HepG2 (cell line): ENCODE measurements around the gene MICAL3. TPM values are rescaled to one million over a fixed set of nuclear protein-coding genes. Genes with fewer than 3 reads are reported as not detected.

Source experiments
- ATAC-seq: fragments of 200-7000 bp; cut with Tn5 transposase; 3 replicates; pipeline ENCODE4 v1.9.1; 2020; ENCODE audit warnings: mild to moderate bottlenecking, moderate library complexity
- BruUV-seq: library from RNA; stranded (reverse); fragments of 400-500 nt; replicated peaks from 2 replicates; lab custom pipeline; 2021; lab: Mats Ljungman, UMichigan
- CTCF ChIA-PET: fragments of 300-600 bp; formaldehyde crosslinking; extraction: SDS; loops from one replicate; lab custom pipeline; 2021; ENCODE audit warnings: low total read pairs, inconsistent platforms, low intra/inter-chr PET ratio; lab: Yijun Ruan, JAX
- POLR2A ChIA-PET: fragments of 350-600 bp; sonication (Branson Sonifier 250); formaldehyde crosslinking; loops from one replicate; lab custom pipeline; 2020; ENCODE audit warnings: antibody characterized with exemption, inconsistent platforms; lab: Yijun Ruan, JAX
- DNase-seq: peaks from one replicate; pipeline ENCODE4 v3.0.0-alpha.2; 2015; ENCODE audit warnings: low spot score
- FAIRE-seq: peaks from 3 replicates; lab custom pipeline; 2011; peaks lifted over from hg19 to GRCh38; lab: Jason Lieb, UNC
- H2AFZ ChIP-seq: one replicate; pipeline ENCODE4 v1.6.1; 2011; ENCODE audit warnings: low read length, inconsistent platforms
- H3K27ac ChIP-seq: fragments of 300-600 bp; 3 replicates; pipeline ENCODE4 v1.8.0; 2011; ENCODE audit warnings: mixed run types, mild to moderate bottlenecking, mixed read lengths, low read length, inconsistent platforms; ENCODE audit not compliant: insufficient read depth; ENCODE audit errors: extremely low read length
- H3K27me3 ChIP-seq, 2 experiments: fragments of 200-600 bp in 1 of 2; 2 replicates in 1 of 2; 3 replicates in 1 of 2; pipeline versions ENCODE4 v1.6.0 to v1.8.0; 2011; ENCODE audit warnings: low read length in 2 of 2, mild to moderate bottlenecking in 2 of 2, moderate library complexity in 2 of 2, inconsistent platforms in 1 of 2; ENCODE audit not compliant: insufficient read depth in 2 of 2, control insufficient read depth in 1 of 2
- H3K36me3 ChIP-seq, 2 experiments: fragments of 200-600 bp in 1 of 2; replicated peaks in 1 of 2; 2 replicates in 1 of 2; 3 replicates in 1 of 2; pipeline versions ENCODE4 v1.5.1 to v1.8.0; 2011; ENCODE audit warnings: low read length in 2 of 2, inconsistent platforms in 1 of 2; ENCODE audit not compliant: insufficient read depth in 2 of 2, control insufficient read depth in 1 of 2
- H3K4me1 ChIP-seq: 2 replicates; pipeline ENCODE4 v1.5.1; 2012; ENCODE audit warnings: low read length, inconsistent platforms; ENCODE audit not compliant: insufficient read depth
- H3K4me2 ChIP-seq: 2 replicates; pipeline ENCODE4 v1.6.0; 2011; ENCODE audit warnings: low read depth, low read length, inconsistent platforms
- H3K4me3 ChIP-seq, 3 experiments: fragments of 200-600 bp in 1 of 3; sonication (generic), shearing (Covaris generic) in 1 of 3; replicated peaks in 1 of 3; 2 replicates each; pipeline ENCODE4 v1.5.1; 2011 to 2016; ENCODE audit warnings: low read length in 3 of 3, inconsistent platforms in 2 of 3, low read depth in 2 of 3, mild to moderate bottlenecking in 2 of 3, control low read depth in 1 of 3, mixed read lengths in 1 of 3; ENCODE audit not compliant: insufficient read depth in 1 of 3
- H3K79me2 ChIP-seq: one replicate; pipeline ENCODE4 v1.6.1; 2011; ENCODE audit warnings: low read length, inconsistent platforms; ENCODE audit not compliant: insufficient read depth
- H3K9ac ChIP-seq: 2 replicates; pipeline ENCODE4 v1.6.0; 2011; ENCODE audit warnings: mild to moderate bottlenecking, low read depth, low read length, inconsistent platforms; ENCODE audit not compliant: insufficient read depth
- H3K9me3 ChIP-seq: 2 replicates; pipeline ENCODE4 v1.5.1; 2012; ENCODE audit warnings: mild to moderate bottlenecking, low read length
- H4K20me1 ChIP-seq: 2 replicates; pipeline ENCODE4 v1.6.0; 2011; ENCODE audit warnings: inconsistent platforms, mild to moderate bottlenecking, low read length, moderate library complexity; ENCODE audit not compliant: insufficient read depth
- AKNA ChIP-seq: sonication (generic); formaldehyde crosslinking; IDR thresholded peaks from 2 replicates; pipeline ENCODE4 v1.4.0; 2020; ENCODE audit warnings: missing genetic modification reagents, borderline replicate concordance
- ATF4 ChIP-seq, 2 experiments: fragments of 450-650 bp in 1 of 2; sonication (generic) in 1 of 2; formaldehyde crosslinking; IDR thresholded peaks; 2 replicates each; pipeline versions ENCODE4 v1.5.0 to v1.8.0; 2020 to 2022; ENCODE audit warnings: mild to moderate bottlenecking in 1 of 2, missing genetic modification reagents in 1 of 2
- IRF1 ChIP-seq: sonication (generic); formaldehyde crosslinking; IDR thresholded peaks from 2 replicates; pipeline ENCODE4 v1.4.0; 2020; ENCODE audit warnings: low read depth, mild to moderate bottlenecking, missing genetic modification reagents
- MLLT10 ChIP-seq: sonication (generic); formaldehyde crosslinking; IDR thresholded peaks from 2 replicates; pipeline ENCODE4 v1.4.0; 2020; ENCODE audit warnings: missing genetic modification reagents
- MNT ChIP-seq: fragments of 450-650 bp; IDR thresholded peaks from 2 replicates; pipeline ENCODE4 v1.6.1; 2016
- RFXAP ChIP-seq: sonication (generic); formaldehyde crosslinking; IDR thresholded peaks from 2 replicates; pipeline ENCODE4 v1.4.0; 2020; ENCODE audit warnings: missing genetic modification reagents, borderline replicate concordance
- TBX3 ChIP-seq: fragments of 450-650 bp; IDR thresholded peaks from 2 replicates; pipeline ENCODE4 v1.6.1; 2017; ENCODE audit warnings: antibody characterized with exemption, mild to moderate bottlenecking, inconsistent platforms, borderline replicate concordance
- ZBTB20 ChIP-seq: sonication (generic); formaldehyde crosslinking; IDR thresholded peaks from 2 replicates; pipeline ENCODE4 v1.8.1; 2023; ENCODE audit warnings: missing genetic modification reagents, low read depth, mild to moderate bottlenecking, borderline replicate concordance
- ZNF24 ChIP-seq: fragments of 450-650 bp; IDR thresholded peaks from 2 replicates; pipeline ENCODE4 v1.6.1; 2017; ENCODE audit warnings: antibody characterized with exemption, mild to moderate bottlenecking
- ZNF33A ChIP-seq: sonication (generic); formaldehyde crosslinking; IDR thresholded peaks from 2 replicates; pipeline ENCODE4 v1.5.1; 2020; ENCODE audit warnings: missing genetic modification reagents, mild to moderate bottlenecking, moderate library complexity, borderline replicate concordance
- ZNF556 ChIP-seq: sonication (generic); formaldehyde crosslinking; IDR thresholded peaks from 2 replicates; pipeline ENCODE4 v1.4.0; 2020; ENCODE audit warnings: mild to moderate bottlenecking, missing genetic modification reagents, borderline replicate concordance
- ZNF614 ChIP-seq: IDR thresholded peaks from 2 replicates; pipeline ENCODE4 v1.6.1; 2018; ENCODE audit warnings: missing biosample characterization, missing genetic modification reagents, inconsistent platforms, borderline replicate concordance
- ZNF781 ChIP-seq: sonication (generic); formaldehyde crosslinking; IDR thresholded peaks from 2 replicates; pipeline ENCODE4 v1.5.1; 2020; ENCODE audit warnings: borderline replicate concordance, mild to moderate bottlenecking, missing genetic modification reagents; ENCODE audit errors: not compliant biosample characterization
- WGBS: methylation state at CpG from one replicate; pipeline ENCODE4 v1.1.6; 2017; ENCODE audit warnings: low lambda C conversion rate; 5-methylcytosine and 5-hydroxymethylcytosine counted together
- in situ Hi-C: cut with HindIII; loops from 2 replicates; pipeline ENCODE4 v1.10.0; 2017; ENCODE audit warnings: low pct_unique_long_range_greater_than_20kb; ENCODE audit not compliant: extremely low pct_ligation_motif_present
- intact Hi-C: fragments of 100-400 bp; cut with micrococcal nuclease; formaldehyde crosslinking; loops from one replicate; pipeline ENCODE4 v1.10.0; 2022; ENCODE audit not compliant: unreplicated experiment
- polyA plus RNA-seq, 8 experiments: library from polyadenylated mRNA; depleted of rRNA in 3 of 8; stranded (reverse) in 7 of 8; unstranded in 1 of 8; fragments of >200 nt; fragmentation: Illumina TruSeq in 4 of 8; extraction: Trizol in 4 of 8; gene quantifications; 2 replicates each; pipeline versions ENCODE4 v1.2.1 to v1.2.3, GENCODE V29; 2011 to 2016; ENCODE audit warnings: low read depth in 4 of 8, missing spikeins in 1 of 8, mixed read lengths in 1 of 8; ENCODE audit not compliant: insufficient read depth in 1 of 8
- total RNA-seq, 5 experiments: library from RNA; depleted of rRNA; stranded (reverse); fragments of >200 nt; fragmentation: Illumina TruSeq; extraction: Trizol; gene quantifications; 2 replicates each; pipeline ENCODE4 v1.2.3, GENCODE V29; 2016; ENCODE audit warnings: low read depth in 1 of 5

The MICAL3 gene
- total and polyA plus RNA-seq, 2 of the 13 experiments (the other 11 are each of a cell fraction or from before 2014, with no cell fraction given): 5.3 to 12.5 TPM

GRCh38 chr22:17807578-17808410 is 216.6 kb downstream of the MICAL3 start:
- Histone ChIP-seq H3K9me3 (no peaks in the 10 kb centered on the region), H3K4me2 (no peak overlapping the region)

More at GRCh38 chr22:17807578-17808410, 216.6 kb downstream of the MICAL3 start:
- DNase-seq (no peak), ATAC-seq (no peak), FAIRE-seq (no peak)
- no peak overlapping the region for H3K27ac ChIP-seq
- no peaks in the 10 kb centered on the region for H3K4me1 ChIP-seq
- intact Hi-C loops (no loop called here), in situ Hi-C loops (no loop called here)
- no peaks in the 10 kb centered on the region for H4K20me1 ChIP-seq
- H3K79me2 ChIP-seq: no peaks in the 10 kb centered on the region
- 91% methylated on average over 10 of the region's 18 CpGs for WGBS
- TF ChIP-seq RFXAP: no peak
- TF ChIP-seq ZBTB20 (CRISPR knock-in tag): no peak
- TF ChIP-seq ZNF33A (CRISPR knock-in tag): no peak
- no peak for TF ChIP-seq TBX3
- no peak for TF ChIP-seq ATF4 (CRISPR knock-in tag; IDR thresholded peaks at IDR 0.05)
- TF ChIP-seq ZNF24: no peak
- no peak for TF ChIP-seq MNT
- no peak for TF ChIP-seq ZNF781 (CRISPR knock-in tag)
- TF ChIP-seq ZNF614 (CRISPR knock-in tag): no peak
- TF ChIP-seq ZNF556 (CRISPR knock-in tag): no peak
- TF ChIP-seq AKNA (CRISPR knock-in tag): no peak
- no peak for TF ChIP-seq MLLT10 (CRISPR knock-in tag)
- TF ChIP-seq IRF1 (CRISPR knock-in tag): no peak
- H3K9ac ChIP-seq: no peak overlapping the region
- ChIA-PET POLR2A (no interaction called here), CTCF (no interaction called here)
- no peaks in the 10 kb centered on the region for H3K27me3 ChIP-seq
- BruUV-seq: no TSS peak
- no peak overlapping the region for H2AFZ ChIP-seq
- H3K36me3 ChIP-seq: peaks cover 9 to 31% of the 10 kb centered on the region in 2 experiments; a peak in 4 of 5 replicates
- no peak overlapping the region for H3K4me3 ChIP-seq
